HG02970 (cell line): ENCODE measurements around the gene CELF4.

ENCODE experiments used
- ATAC-seq: cut with Tn5 transposase; IDR thresholded peaks from one replicate; pipeline ENCODE4 v1.9.1; 2021; ENCODE audit warnings: mild to moderate bottlenecking, moderate library complexity, moderate number of reproducible peaks; ENCODE audit not compliant: unreplicated experiment, low FRiP score

CELF4 gene

GRCh38 chr18:37251679-37252078 lies 313.9 kb downstream of the CELF4 start:
- ATAC-seq: no peak

DNA sequence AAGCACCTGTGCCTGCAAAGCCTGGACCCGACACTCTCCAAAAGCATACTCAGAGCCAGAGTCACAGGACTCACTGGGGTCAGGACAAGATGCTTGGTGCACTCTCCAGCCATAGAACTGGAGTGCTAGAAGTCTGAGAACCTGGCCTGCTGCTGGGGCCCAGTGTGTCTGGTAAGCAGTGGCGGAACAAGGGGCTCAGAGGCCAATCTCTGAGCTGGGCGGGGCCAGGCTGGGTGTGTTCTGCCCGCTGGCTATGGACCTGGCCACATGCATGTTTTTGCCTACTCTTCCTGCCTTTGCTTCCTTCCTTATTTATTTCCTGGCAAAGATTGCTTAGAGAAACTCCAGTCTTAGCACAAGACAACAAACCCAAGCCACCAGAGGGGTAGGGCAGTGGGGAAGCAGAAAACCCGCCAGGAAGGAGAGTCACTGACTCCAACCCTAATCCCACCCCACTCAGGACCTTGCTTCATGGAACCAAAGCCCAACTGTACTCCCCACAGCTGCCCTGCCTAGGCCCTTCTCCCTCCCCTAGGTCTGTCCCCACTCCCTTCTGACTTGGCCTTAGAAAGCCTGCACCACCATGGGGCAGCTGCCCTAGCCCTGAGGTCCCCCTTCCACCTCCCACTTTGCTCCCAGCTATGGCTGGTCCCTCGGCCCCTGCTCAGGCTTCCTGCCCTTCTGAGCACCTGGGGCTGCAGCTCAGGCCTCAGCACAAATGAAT lies 315.5 kb downstream of the CELF4 start:
- no peak for ATAC-seq

DNA sequence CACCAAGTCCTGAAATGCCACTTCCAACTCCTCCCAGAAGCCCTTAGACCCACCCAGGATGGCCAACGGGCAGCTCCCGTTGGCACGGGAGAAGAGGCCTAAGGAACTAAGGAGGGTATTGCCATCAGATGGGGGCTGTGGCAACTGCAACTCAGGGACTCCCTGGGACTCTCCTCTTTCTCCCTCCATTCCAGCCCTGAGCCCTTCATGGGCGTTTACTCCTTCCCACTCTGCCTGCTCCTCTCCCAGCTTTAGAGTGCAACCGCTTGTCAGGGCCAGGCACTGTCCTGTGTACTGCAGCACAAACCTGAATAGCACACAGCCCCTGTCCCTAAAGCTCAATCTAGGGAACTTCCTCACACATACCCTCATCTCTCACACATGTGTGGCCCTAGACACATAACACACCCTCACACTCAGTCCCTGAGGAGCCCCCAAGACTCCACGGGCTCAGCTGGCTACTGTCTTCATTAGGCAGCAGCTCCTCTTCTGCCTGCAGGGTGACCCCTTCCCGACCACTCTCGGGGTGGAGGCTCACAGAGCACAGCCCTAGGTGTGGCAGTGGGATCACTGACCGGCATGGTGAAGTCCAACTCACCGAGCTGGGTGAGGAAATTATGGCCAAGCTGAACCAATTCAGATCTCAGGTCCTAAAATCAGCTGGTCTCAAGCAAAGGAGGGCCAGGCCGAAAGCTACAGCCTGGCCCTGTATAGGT lies 316.3 kb downstream of the CELF4 start:
- ATAC-seq: no peak

DNA sequence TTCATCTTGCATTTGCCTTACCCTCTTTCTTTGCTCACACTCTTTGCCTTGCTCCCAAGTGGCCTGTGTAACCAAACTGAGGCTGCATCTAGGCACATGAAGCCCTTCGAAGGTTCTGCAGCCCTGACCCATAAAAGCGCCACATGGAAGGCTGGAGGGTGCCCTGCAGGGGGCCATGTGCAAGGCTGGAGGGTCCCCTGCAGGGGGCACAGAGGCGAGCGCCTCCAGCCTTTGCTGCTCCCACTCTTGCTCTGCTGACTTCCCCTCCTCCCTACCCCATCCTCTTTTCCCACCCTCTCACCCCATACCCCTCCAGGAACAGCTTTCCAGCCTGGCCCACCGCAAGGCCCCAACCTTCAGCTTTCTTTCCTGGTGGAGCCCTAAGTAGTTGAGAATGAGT lies 317.3 kb downstream of the CELF4 start:
- no peak for ATAC-seq

DNA sequence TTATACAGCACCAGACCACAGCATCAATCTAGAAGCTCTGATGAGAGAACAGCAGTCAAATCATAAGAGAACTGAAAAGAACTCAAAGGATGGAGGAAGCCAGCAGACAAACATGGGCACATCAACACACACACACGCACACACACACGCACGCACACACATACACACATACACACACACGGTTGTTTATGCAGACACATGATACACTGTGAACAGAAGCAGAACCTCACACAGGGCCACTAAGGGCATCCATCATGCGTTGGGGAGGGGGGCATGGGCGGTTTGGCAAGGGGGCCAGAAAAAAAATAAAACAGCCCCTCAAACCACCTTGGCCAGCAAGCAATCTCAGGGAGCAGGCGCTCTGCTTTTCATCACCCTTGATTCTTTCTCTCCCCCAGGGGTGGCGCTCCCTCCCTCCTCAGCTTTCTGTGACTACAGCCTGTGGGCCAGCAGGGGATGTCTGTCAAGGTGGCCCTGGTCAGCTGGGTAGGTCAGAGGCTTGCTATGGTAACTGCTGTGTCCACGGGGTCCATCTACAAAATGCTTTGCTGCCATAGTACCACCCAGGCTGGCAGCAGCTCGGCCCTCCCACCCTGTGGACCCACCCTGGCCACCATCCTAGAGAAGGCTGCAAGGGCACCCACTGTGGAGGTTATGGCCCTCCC lies 318.0 kb downstream of the CELF4 start:
- ATAC-seq: no peak

DNA sequence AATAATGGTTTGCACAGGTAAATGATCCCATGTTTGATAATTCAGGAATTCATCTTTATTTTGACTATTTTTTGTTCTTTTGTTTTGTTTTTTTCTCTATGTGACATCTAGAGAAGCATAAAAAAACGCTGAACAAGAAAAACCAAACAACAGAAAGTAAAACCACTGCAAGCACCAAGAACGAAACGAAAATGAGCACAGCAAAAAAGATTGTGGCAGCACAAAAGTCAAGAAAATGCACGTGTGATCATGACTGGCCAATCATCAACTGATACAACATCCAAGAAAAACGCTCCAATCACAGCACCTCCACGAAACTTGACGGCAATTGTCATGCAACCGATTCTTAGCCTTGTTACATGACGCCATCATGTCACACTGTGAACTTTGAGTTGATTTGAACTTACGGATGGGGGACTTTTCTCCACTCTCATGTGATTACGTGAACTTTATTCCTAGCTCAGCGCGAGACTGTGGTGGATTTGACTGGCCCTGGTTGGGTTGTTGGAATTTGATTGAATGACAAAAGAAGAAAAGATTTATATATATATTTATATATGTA lies 318.7 kb downstream of the CELF4 start:
- ATAC-seq: no peak

DNA sequence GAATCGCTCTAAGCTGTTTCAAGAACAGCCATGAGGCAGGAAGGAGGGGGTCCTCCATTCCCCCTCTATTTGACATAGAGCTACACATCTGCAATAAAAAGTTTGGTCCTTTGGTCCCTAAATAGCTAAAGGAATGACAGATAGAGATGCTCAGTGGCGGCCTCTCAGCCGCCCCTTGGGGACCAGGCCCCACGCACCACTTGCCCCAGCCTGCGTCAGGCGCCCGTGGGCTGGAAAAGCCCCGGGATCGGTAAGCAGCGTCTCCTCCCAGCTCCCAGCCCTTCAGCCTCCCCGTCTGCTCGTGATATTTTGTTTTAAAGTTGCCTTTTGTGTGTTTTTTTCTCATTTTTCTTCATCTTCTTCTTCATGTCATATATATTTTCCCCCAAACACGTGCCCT lies 321.0 kb downstream of the CELF4 start:
- ATAC-seq: no peak

- ATAC-seq: no peak
Measured at GRCh38 chr18:37243741-37244140, 321.9 kb downstream of the CELF4 start.

- ATAC-seq: no peak
Measured at GRCh38 chr18:37242826-37243560, 322.6 kb downstream of the CELF4 start.

- no peak for ATAC-seq
Measured at GRCh38 chr18:37242091-37242490, 323.5 kb downstream of the CELF4 start.

GRCh38 chr18:37238282-37239108 lies 327.1 kb downstream of the CELF4 start:
- no peak for ATAC-seq

DNA sequence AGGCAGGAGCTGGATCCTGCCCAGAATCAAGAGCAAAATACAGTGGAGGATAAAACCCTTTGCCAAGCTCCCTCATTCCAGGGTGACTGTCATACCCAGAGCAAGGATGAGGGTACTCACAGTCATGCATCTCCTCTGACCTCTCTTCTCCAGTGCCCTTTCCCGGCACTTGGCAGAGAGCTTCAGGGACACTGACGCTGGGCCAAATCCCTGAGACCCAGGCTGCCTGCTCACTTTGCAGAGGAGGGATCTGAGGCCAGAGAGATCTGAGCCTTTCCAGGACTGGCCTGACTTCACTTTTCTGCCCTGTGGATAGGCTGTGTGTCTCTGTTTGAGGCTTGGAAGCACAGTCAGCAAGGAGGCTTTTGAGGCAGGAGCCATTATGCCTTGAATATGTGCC lies 330.0 kb downstream of the CELF4 start:
- ATAC-seq: no peak

GRCh38 chr18:37231251-37231650 lies 334.3 kb downstream of the CELF4 start:
- ATAC-seq: no peak

DNA sequence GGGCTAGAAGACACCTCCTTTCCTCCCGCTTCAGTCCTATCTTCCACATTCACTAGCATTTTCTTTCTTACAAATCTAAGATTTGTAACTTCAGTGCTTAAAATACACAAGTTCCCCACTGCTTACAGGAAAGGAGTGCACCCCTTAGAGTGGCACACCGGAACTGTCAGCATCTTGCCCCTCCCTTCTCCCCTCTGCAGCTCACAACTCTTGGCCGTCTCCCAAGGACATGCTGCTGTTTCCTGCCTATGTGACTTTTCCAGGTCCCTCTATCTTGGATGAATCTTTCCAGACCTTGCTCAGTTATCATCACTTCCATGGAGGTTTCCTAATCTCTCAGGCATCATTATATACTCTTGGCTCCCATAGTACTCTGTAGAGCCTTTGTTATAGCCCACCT lies 334.8 kb downstream of the CELF4 start:
- ATAC-seq: no peak

- no peak for ATAC-seq
Measured at GRCh38 chr18:37225279-37225678, 340.3 kb downstream of the CELF4 start.

GRCh38 chr18:37222999-37223378 lies 342.6 kb downstream of the CELF4 start:
- no peak for ATAC-seq

- ATAC-seq: no peak
Measured at GRCh38 chr18:37222354-37222998, 343.1 kb downstream of the CELF4 start.

DNA sequence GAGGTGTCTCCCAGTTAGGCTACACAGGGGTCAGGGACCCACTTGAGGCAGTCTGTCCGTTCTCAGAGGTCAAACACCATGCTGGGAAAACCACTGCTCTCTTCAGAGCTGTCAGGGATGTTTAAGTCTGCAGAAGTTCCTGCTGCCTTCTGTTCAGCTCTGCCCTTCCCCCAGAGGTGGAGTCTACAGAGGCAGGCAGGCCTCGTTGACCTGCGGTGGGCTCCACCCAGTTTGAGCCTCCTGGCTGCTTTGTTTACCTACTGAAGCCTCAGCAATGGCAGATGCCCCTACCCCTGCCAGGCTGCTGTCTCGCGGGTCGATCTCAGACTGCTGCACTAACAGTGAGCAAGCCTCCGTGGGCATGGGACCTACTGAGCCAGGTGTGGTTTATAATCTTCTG lies 346.3 kb downstream of the CELF4 start:
- no peak for ATAC-seq

DNA sequence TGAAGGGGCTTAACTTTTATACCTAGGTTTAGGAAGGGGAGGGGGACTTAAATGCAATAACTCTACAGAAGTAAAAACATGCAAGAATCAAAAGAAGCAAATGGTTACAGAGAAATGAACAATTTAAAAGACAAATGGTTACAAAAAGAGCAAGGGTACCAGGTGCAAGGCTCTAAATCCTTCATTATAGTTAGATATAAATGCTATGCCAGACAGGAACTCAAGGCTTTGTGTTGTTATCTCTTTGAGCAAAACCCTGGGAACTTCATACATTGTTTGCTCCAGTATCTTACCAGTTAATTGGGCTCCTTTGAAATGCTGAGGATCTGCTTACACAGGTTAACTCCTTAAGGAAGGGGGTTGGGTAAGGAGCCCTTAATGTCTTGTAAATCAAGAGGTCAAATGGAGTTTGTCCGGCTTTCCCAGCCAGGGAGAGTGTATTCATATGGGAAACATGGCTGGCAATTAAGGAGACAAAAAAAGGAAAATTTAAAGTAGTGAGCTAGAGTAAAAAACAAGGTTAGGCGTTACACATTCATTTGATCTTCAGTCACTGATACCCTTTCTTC lies 347.5 kb downstream of the CELF4 start:
- no peak for ATAC-seq
